ENCODE data around the gene BCOR.

GRCh38 chrX:40088299-40088625 lies 9.5 kb downstream of the BCOR start:
- TF ChIP-seq POLR2A (IDR thresholded peaks at IDR 0.05) (no peak), CTCF (IDR thresholded peaks at IDR 0.05) (no peak)

All from suprapubic skin (tissue), 3 donors.